ENCODE data around the gene PTCD2. TPM values are rescaled to one million over a fixed set of nuclear protein-coding genes. Genes with fewer than 3 reads are reported as not detected.

PTCD2 gene
- total and polyA plus RNA-seq, 2 experiments from 2014 or later: 6.3 to 14.3 TPM

DNA sequence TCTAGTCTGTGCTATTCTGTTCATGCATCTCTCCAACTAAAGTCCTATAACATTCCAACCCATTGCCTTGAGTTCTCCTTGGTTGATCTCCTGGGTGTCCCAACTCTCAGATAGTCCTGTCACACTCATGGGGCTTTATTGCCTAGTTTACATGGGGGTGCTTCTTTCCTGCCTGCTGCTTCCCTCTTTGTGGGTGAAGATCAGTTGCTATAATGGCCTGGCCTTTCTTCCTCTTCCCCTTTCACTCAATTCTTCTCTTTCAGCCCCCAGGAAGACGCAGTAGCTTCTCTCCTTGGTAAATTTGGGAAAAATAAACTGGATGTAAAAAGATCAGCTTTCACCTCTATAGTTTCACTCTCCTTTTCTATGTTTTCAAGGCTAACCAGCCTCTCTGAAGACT, 66.5 kb downstream of the PTCD2 start:
- TF ChIP-seq, protein P1, sequence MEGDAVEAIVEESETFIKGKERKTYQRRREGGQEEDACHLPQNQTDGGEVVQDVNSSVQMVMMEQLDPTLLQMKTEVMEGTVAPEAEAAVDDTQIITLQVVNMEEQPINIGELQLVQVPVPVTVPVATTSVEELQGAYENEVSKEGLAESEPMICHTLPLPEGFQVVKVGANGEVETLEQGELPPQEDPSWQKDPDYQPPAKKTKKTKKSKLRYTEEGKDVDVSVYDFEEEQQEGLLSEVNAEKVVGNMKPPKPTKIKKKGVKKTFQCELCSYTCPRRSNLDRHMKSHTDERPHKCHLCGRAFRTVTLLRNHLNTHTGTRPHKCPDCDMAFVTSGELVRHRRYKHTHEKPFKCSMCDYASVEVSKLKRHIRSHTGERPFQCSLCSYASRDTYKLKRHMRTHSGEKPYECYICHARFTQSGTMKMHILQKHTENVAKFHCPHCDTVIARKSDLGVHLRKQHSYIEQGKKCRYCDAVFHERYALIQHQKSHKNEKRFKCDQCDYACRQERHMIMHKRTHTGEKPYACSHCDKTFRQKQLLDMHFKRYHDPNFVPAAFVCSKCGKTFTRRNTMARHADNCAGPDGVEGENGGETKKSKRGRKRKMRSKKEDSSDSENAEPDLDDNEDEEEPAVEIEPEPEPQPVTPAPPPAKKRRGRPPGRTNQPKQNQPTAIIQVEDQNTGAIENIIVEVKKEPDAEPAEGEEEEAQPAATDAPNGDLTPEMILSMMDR (IDR thresholded peaks at IDR 0.05; ENCODE audit: low read depth, low read length): no peak
- H3K36me3 ChIP-seq: no peaks in the 10 kb centered on the region
- H3K4me1 ChIP-seq (ENCODE audit: low read depth): no peaks in the 10 kb centered on the region
- no peaks in the 10 kb centered on the region for H3K9me3 ChIP-seq (ENCODE audit: low read depth)
- no peak overlapping the region for H3K27ac ChIP-seq
- no peak overlapping the region for H3K4me3 ChIP-seq
- DNase-seq (ENCODE audit: low read depth in 1 of 2, low spot score in 1 of 2): no peak
- no peaks in the 10 kb centered on the region for H3K27me3 ChIP-seq

DNA sequence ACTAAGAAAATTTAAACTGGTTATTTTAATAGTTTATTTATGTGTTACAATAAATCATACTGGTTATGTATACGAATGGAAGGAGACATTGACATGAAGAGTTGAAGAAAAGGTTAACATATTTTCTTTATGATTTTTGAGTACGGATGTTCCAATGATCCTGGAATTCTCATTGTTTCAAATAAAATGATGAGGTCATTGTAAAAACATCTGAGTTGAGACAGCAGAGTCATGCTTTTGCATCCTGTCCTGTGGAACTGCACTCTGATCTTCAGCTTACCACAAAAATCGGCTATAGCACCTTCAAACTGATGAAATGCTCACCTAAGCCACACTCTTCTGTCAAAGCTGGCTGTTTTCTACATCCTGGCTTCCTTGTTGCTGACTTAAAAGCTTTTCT, 67.8 kb downstream of the PTCD2 start:
- no peak overlapping the region for H3K27ac ChIP-seq
- no peaks in the 10 kb centered on the region for H3K4me1 ChIP-seq (ENCODE audit: low read depth)
- H3K27me3 ChIP-seq: no peaks in the 10 kb centered on the region
- peak in 1 of 2 donors; percentile 77 for DNase-seq (ENCODE audit: low read depth in 1 of 2, low spot score in 1 of 2)
- no peak overlapping the region for H3K4me3 ChIP-seq
- TF ChIP-seq, protein P1 (IDR thresholded peaks at IDR 0.05; ENCODE audit: low read depth, low read length): no peak
- no peaks in the 10 kb centered on the region for H3K36me3 ChIP-seq
- no peaks in the 10 kb centered on the region for H3K9me3 ChIP-seq (ENCODE audit: low read depth)

DNA sequence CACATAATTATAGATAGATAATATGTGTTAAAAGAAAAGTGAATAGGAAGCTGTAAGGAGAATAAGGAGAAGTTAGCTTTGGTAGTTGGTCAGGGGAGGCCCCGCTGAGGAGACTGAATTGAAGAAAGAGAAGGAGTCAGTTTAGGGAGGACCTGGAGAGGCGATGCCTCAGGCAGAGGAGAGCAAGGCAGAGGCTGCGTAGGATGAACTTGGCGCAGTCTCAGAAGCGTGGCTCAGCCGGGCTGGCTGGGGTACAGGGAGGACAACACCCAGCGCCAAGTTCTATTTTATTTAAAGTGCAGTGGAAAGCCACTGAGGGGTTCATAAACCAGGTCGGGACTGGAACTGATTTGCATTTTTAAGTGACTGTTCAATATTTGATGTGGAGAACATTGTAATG, 68.5 kb downstream of the PTCD2 start:
- H3K4me3 ChIP-seq: no peak overlapping the region
- DNase-seq (ENCODE audit: low read depth in 1 of 2, low spot score in 1 of 2): peak in 1 of 2 donors; percentile 43
- H3K36me3 ChIP-seq: no peaks in the 10 kb centered on the region
- H3K4me1 ChIP-seq (ENCODE audit: low read depth): no peaks in the 10 kb centered on the region
- no peak overlapping the region for H3K27ac ChIP-seq
- TF ChIP-seq, protein P1 (IDR thresholded peaks at IDR 0.05; ENCODE audit: low read depth, low read length): no peak
- no peaks in the 10 kb centered on the region for H3K27me3 ChIP-seq
- no peaks in the 10 kb centered on the region for H3K9me3 ChIP-seq (ENCODE audit: low read depth)

DNA sequence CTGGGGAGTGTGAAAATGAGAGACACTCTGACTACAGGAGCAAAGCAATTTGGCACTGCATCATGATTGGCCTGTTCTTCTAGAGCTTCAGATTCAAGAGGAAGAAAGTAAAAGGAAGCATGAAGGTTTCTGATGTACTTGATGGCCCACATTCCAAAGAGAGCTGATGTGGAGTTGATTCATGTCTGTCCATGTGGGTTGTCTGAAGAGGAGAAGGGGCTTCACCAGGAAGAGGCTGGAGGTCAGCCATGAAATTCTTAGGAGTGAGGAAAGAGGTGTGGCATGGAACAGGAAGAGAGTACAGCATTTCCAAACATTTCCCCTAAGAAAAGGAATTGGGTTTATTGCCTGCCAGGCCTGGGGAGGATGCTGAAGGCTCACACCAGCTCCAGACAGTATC, 70.7 kb downstream of the PTCD2 start:
- H3K27me3 ChIP-seq: no peaks in the 10 kb centered on the region
- TF ChIP-seq, protein P1 (IDR thresholded peaks at IDR 0.05; ENCODE audit: low read depth, low read length): no peak
- no peak overlapping the region for H3K4me3 ChIP-seq
- no peaks in the 10 kb centered on the region for H3K36me3 ChIP-seq
- H3K9me3 ChIP-seq (ENCODE audit: low read depth): no peaks in the 10 kb centered on the region
- no peaks in the 10 kb centered on the region for H3K4me1 ChIP-seq (ENCODE audit: low read depth)
- DNase-seq (ENCODE audit: low read depth in 1 of 2, low spot score in 1 of 2): no peak
- no peak overlapping the region for H3K27ac ChIP-seq

DNA sequence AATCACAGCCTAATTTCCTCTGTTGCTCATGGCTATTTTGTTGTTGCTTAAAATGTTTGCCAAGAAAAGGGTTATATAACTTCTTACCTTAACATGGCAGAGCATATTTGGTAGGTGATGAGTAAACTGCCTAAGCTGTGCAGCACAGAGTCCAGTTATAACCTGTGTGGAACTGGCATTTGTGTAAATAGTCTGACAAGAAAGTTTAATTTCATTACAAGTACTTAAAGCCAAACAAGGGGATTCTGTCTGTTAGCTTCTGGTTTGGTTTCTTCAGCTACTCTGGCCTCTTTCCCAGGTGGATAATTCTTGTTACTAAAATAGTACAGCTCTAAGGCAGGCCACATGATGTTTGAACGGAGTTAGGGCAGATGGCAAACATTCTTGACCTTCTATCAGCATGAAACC, 72.2 kb downstream of the PTCD2 start:
- Histone ChIP-seq H3K4me3 (no peak overlapping the region), H3K27ac (peak overlapping the region; percentile 31), H3K36me3 (no peaks in the 10 kb centered on the region), H3K9me3 (ENCODE audit: low read depth) (no peaks in the 10 kb centered on the region), H3K4me1 (ENCODE audit: low read depth) (no peaks in the 10 kb centered on the region), H3K27me3 (no peaks in the 10 kb centered on the region)
- TF ChIP-seq, protein P1 (IDR thresholded peaks at IDR 0.05; ENCODE audit: low read depth, low read length): no peak
- peak in 1 of 2 donors; percentile 27 for DNase-seq (ENCODE audit: low read depth in 1 of 2, low spot score in 1 of 2)

DNA sequence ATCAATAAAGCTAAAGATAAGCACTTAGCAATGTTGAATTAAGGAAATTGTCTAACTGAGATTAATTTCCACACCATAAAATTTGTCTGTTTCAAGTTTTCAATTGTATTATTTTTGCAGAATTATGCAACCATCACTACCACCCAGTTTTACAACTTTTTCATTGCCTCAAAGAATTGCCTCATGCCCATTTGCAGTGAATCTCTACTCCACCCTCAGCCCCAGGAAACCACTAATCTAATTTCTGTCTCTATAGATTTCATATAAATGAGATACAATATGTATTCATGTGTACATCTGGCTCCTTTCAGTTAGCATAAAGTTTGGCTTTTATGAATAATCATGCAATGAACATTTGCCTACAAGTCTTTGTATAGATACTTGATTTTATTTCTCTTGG, 72.9 kb downstream of the PTCD2 start:
- Histone ChIP-seq H3K9me3 (ENCODE audit: low read depth) (no peaks in the 10 kb centered on the region), H3K27me3 (no peaks in the 10 kb centered on the region), H3K36me3 (no peaks in the 10 kb centered on the region), H3K4me3 (no peak overlapping the region), H3K27ac (no peak overlapping the region), H3K4me1 (ENCODE audit: low read depth) (no peaks in the 10 kb centered on the region)
- TF ChIP-seq, protein P1 (IDR thresholded peaks at IDR 0.05; ENCODE audit: low read depth, low read length): no peak
- DNase-seq (ENCODE audit: low read depth in 1 of 2, low spot score in 1 of 2): no peak

All from cardiac muscle cell (in vitro differentiated cells and primary cell).